ENCODE data around the gene SIGLEC5. TPM values are rescaled to one million over a fixed set of nuclear protein-coding genes. Genes with fewer than 3 reads are reported as not detected.
A peak's percentile ranks its signal among the peaks of the same experiment; 100 is the strongest.

SIGLEC5 gene
- total RNA-seq, 2 donors from 2014 or later, result 0.52 TPM; not detected in 1

- no peak for TF ChIP-seq POLR2A (IDR thresholded peaks at IDR 0.05)
- TF ChIP-seq CTCF (IDR thresholded peaks at IDR 0.05), result no peak
- ATAC-seq, result no peak
- peaks cover 20% of the 10 kb centered on the region for H3K4me1 ChIP-seq
- H3K27ac ChIP-seq, result no peak overlapping the region
- H3K36me3 ChIP-seq (replicated peaks in 1 of 2; ENCODE audit: insufficient read depth in 1 of 2, low read depth in 2 of 2), result no peaks in the 10 kb centered on the region
- intact Hi-C loops (cut with DNase I), result loop anchor here (5.0 to 10.0 kb wide), 2 partner anchors 33 to 99 kb away; partner anchors contain the start of gene SPACA6
- DNase-seq, result no peak
- H3K27me3 ChIP-seq, result no peaks in the 10 kb centered on the region
- 77 to 88% methylated on average over 8 of the region's 8 CpGs for WGBS, 2 donors
- H3K9me3 ChIP-seq, result no peaks in the 10 kb centered on the region
- no peak overlapping the region for H3K4me3 ChIP-seq
Measured at GRCh38 chr19:51595190-51596175, 34.7 kb downstream of the SIGLEC5 start.

GRCh38 chr19:51594774-51595109, 35.5 kb downstream of the SIGLEC5 start:
- Histone ChIP-seq H3K9me3 (no peaks in the 10 kb centered on the region), H3K36me3 (replicated peaks in 1 of 2; ENCODE audit: insufficient read depth in 1 of 2, low read depth in 2 of 2) (no peaks in the 10 kb centered on the region), H3K27me3 (no peaks in the 10 kb centered on the region), H3K4me1 (peaks cover 20% of the 10 kb centered on the region), H3K27ac (peak overlapping the region in 2 of 4 donors; percentile 60 to 69), H3K4me3 (peak overlapping the region; percentile 6 to 46)
- no peak for DNase-seq
- TF ChIP-seq CTCF (IDR thresholded peaks at IDR 0.05) (no peak), POLR2A (IDR thresholded peaks at IDR 0.05) (no peak)
- intact Hi-C loops (cut with DNase I), result loop anchor here (5.0 to 10.0 kb wide), 2 partner anchors 32 to 100 kb away; partner anchors contain the start of gene SPACA6
- 7 to 10% methylated on average over 1 to 6 of the region's 6 CpGs for WGBS, 2 donors
- ATAC-seq, result peak; percentile 4

- WGBS, 2 donors, result 0% methylated on average over 45 to 57 of the region's 61 CpGs
- TF ChIP-seq POLR2A (IDR thresholded peaks at IDR 0.05) (peak in 2 of 3 donors; percentile 45 to 64), CTCF (IDR thresholded peaks at IDR 0.05) (peak in 2 of 7 experiments; percentile 3 to 17)
- Histone ChIP-seq H3K27ac (peak overlapping the region in 2 of 4 donors; percentile 60 to 69), H3K27me3 (no peaks in the 10 kb centered on the region), H3K9me3 (no peaks in the 10 kb centered on the region), H3K36me3 (replicated peaks in 1 of 2; ENCODE audit: insufficient read depth in 1 of 2, low read depth in 2 of 2) (no peaks in the 10 kb centered on the region), H3K4me1 (peaks cover 20% of the 10 kb centered on the region), H3K4me3 (peak overlapping the region; percentile 37 to 62)
- intact Hi-C loops (cut with DNase I), result loop anchor here (10.0 kb wide), 1 partner anchor 101 kb away; the partner anchor contains the start of gene SPACA6
- ATAC-seq, result peak; percentile 100
- peak; percentile 98 to 99 (median 99) for DNase-seq
Measured at GRCh38 chr19:51593969-51594773, 36.0 kb downstream of the SIGLEC5 start.

- peaks cover 20% of the 10 kb centered on the region for H3K4me1 ChIP-seq
- no peak for DNase-seq
- H3K27me3 ChIP-seq, result no peaks in the 10 kb centered on the region
- no peaks in the 10 kb centered on the region for H3K36me3 ChIP-seq (replicated peaks in 1 of 2; ENCODE audit: insufficient read depth in 1 of 2, low read depth in 2 of 2)
- H3K4me3 ChIP-seq, result peak overlapping the region; percentile 37 to 62
- no peak for ATAC-seq
- peak overlapping the region in 1 of 4 donors; percentile 69 for H3K27ac ChIP-seq
- intact Hi-C loops (cut with DNase I), result loop anchor here (10.0 kb wide), 1 partner anchor 101 kb away; the partner anchor contains the start of gene SPACA6
- 11 to 20% methylated on average over 8 to 10 of the region's 10 CpGs for WGBS, 2 donors
- peaks cover 0 to 2% (median 0%) of the 10 kb centered on the region in 3 donors for H3K9me3 ChIP-seq
- TF ChIP-seq POLR2A (IDR thresholded peaks at IDR 0.05) (no peak), CTCF (IDR thresholded peaks at IDR 0.05) (no peak)
Measured at GRCh38 chr19:51593138-51593890, 36.9 kb downstream of the SIGLEC5 start.

All from body of pancreas (tissue), 4 donors.